ENCODE data around the gene TXNL1.

The TXNL1 gene

DNA sequence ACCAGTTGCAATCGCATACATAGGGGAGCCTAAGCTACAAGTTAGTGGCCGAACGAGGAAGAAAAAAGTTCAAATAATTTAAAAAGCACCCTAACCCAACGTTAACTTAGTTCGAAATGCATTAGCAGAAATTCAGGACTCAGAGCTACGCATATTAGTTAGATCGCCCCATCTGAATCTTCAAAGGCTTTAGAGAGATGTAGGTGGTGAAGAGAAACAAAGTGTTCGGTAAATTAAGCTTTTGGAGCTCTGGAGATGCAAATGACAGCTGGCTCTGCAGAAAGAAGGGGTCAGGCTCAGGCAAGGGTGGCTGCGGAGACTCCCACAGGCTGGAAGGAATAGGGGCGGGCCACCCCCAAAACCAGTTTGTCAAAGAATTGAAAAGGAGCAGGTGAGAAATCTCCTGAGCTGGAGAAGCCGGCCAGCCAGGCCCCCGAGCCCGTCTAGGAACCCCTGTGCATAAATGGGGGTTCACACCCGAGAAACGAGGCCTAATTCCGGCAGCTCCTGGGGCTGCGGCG is 621 bp downstream of the TXNL1 start:
- no peak for DNase-seq (ENCODE audit: low read depth)

GRCh38 chr18:56637176-56637575 is 1.2 kb downstream of the TXNL1 start:
- DNase-seq (ENCODE audit: low read depth), result no peak
- H3K4me3 ChIP-seq (ENCODE audit: control insufficient read depth, low read depth, low read length), result peak overlapping the region; percentile 98
- no peak for TF ChIP-seq CTCF (conservative IDR thresholded peaks at IDR 0.05; ENCODE audit: control insufficient read depth, insufficient read depth, low read depth, low read length)

More for the DNA sequence above, 621 bp downstream of the TXNL1 start:
- peak overlapping the region; percentile 98 for H3K4me3 ChIP-seq (ENCODE audit: control insufficient read depth, low read depth, low read length)
- no peak for TF ChIP-seq CTCF (conservative IDR thresholded peaks at IDR 0.05; ENCODE audit: control insufficient read depth, insufficient read depth, low read depth, low read length)

GRCh38 chr18:56635007-56635406 is 3.4 kb downstream of the TXNL1 start:
- no peak overlapping the region for H3K4me3 ChIP-seq (ENCODE audit: control insufficient read depth, low read depth, low read length)
- no peak for DNase-seq (ENCODE audit: low read depth)
- TF ChIP-seq CTCF (conservative IDR thresholded peaks at IDR 0.05; ENCODE audit: control insufficient read depth, insufficient read depth, low read depth, low read length), result no peak

- DNase-seq (ENCODE audit: low read depth), result no peak
- no peak for TF ChIP-seq CTCF (conservative IDR thresholded peaks at IDR 0.05; ENCODE audit: control insufficient read depth, insufficient read depth, low read depth, low read length)
Measured at GRCh38 chr18:56632070-56633022, 6.0 kb downstream of the TXNL1 start.

GRCh38 chr18:56627991-56628390 is 10.4 kb downstream of the TXNL1 start:
- no peak for TF ChIP-seq CTCF (conservative IDR thresholded peaks at IDR 0.05; ENCODE audit: control insufficient read depth, insufficient read depth, low read depth, low read length)
- H3K4me3 ChIP-seq (ENCODE audit: control insufficient read depth, low read depth, low read length), result no peak overlapping the region
- peak; percentile 15 for DNase-seq (ENCODE audit: low read depth)

More at GRCh38 chr18:56632070-56633022, 6.0 kb downstream of the TXNL1 start:
- no peak overlapping the region for H3K4me3 ChIP-seq (ENCODE audit: control insufficient read depth, low read depth, low read length)

DNA sequence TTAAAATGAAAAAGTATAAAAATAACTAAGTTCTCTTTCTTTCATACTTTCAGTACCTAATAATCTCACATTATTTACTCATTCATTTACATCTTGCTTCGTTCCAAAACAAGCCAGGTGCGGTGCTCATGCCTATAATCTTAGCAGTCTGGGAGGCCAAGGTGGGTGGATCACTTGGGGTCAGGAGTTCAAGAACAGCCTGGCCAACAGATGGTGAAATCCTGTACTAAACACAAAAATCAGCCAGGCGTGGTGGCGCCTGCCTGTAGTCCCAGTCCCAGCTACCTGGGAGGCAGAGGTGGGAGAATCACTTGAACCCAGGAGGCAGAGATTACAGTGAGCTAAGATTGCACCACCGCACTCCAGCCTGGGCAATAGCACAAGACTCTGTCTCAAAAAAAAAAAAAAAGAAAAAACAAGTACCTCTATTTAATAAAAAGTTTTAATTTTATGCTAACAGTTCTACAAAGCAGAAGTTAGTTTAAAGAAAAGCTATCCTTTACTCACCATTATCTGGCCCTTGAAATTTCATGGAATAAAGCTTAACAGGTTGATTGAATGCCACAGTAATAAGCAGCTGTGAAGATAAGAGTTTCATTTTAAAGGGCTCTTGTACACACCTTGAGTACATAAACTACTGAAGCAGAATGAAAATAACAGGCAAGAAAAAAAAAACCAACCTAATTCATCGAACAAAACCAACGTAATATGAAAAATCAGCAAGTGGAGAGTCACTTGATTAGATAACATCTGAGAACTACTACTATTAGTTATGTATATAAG is 22.5 kb downstream of the TXNL1 start:
- no peak for DNase-seq (ENCODE audit: low read depth)
- no peak for TF ChIP-seq CTCF (conservative IDR thresholded peaks at IDR 0.05; ENCODE audit: control insufficient read depth, insufficient read depth, low read depth, low read length)

More for the DNA sequence above, 22.5 kb downstream of the TXNL1 start:
- H3K4me3 ChIP-seq (ENCODE audit: control insufficient read depth, low read depth, low read length), result no peak overlapping the region
